ENCODE results near the gene TOR4A.

TOR4A gene

GRCh38 chr9:137273095-137273490, 4.4 kb upstream of the TOR4A start:
- no peak for DNase-seq

GRCh38 chr9:137273611-137274320, 3.8 kb upstream of the TOR4A start:
- DNase-seq = peak; percentile 77

DNA sequence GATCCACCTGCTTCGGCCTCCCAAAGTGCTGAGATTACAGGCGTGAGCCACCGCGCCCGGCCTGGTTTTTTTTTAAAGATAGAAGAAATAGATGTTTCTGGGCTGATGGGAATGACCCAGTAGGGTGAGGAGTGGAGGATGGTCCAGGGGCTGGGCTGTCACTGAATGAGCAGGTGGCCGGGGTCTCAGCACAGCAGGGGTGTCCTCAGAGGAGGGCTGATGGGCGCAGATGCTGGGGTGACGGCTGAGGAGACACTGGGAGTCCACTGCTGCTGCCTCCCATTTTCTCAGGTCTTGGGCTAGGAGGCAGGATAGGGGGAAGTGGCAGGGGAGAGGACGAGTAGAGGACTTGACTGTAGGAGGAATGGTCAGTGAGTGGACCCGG, 2.3 kb upstream of the TOR4A start:
- DNase-seq = no peak

DNA sequence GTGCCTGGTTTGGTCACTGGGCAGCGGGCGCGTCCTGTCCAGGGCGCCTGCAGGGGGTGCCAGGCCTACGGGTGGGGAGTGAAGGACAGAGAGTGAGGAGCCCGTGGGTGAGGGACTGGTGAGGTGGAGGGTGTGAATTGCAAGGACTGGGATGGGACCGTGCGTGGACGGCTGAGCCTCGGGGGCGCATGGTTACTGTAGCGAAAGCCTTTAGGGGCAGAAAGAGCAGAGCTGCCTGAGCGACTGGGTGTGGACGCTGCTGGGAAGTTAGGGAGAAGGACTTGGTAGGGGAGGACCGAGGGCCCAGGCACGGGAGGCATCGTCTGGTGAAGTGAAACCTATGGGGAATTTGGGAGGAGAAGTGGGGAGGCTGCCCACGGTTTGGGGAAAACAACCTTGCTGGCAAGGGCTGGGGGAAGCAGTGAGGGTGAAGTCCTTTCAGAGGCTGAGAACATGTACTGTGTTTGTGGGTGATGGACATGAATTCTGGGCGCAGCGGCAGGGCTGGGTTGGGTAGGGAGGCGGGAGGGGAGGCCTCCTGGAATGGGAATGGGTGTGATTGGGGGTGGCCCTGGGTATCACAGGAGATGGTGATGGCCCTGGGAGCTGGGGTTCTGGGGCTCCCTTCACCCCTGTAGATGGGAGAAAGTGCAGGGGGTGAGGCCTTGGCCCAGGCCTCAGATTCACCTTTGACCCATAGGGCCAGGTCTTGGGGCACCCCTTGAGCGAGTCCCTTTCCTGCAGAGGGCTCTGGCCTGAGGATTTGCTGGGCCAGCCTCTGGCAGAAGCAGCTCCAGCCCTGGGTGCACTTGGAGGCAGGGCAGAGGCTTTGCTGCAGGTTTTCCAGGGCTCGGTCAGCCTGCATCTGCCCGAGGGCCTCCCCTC, 1.7 kb upstream of the TOR4A start:
- no peak for DNase-seq

GRCh38 chr9:137276473-137277328, 825 bp upstream of the TOR4A start:
- DNase-seq = no peak

- no peak for DNase-seq
These were observed 655 bp downstream of the TOR4A start for GRCh38 chr9:137278061-137278701.

GRCh38 chr9:137278721-137279711, 1.5 kb downstream of the TOR4A start:
- DNase-seq = no peak

DNA sequence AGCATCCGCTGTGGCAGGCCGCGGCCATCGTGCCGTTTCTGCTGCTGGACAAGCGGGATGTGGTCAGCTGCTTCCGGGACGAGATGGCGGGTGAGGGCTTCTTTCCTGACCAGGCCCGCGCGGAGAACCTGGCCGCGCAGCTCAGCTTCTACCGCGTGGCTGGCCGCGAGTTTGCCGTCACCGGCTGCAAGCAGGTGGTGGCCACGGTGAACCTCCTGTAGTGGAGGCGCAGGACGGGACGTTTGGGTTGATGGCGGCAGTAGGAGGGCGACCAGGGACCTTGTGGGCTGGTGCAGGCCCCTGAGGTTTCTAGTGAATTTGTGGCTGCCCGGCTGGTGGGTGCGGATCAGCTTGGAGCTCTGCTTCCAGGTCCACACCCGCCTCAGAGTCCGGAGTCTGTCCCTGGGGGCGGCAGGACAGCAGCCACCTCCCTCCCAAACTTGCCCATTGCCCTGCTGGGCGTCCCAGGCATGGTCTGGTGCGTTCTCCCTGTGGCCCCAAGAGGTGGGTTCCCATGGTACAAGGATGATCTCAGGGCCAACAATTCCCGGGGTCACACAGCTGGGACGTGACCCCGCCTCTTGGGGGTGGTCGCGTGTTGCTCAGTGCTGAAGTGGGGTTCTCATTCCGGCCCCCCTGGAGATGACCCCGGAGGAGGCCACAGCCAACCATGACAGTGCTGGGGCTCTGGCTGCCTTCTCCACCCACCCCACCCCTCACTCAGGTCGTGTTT, 2.4 kb downstream of the TOR4A start:
- no peak for DNase-seq

- no peak for DNase-seq
These were observed 3.2 kb downstream of the TOR4A start for GRCh38 chr9:137280474-137281344.

DNA sequence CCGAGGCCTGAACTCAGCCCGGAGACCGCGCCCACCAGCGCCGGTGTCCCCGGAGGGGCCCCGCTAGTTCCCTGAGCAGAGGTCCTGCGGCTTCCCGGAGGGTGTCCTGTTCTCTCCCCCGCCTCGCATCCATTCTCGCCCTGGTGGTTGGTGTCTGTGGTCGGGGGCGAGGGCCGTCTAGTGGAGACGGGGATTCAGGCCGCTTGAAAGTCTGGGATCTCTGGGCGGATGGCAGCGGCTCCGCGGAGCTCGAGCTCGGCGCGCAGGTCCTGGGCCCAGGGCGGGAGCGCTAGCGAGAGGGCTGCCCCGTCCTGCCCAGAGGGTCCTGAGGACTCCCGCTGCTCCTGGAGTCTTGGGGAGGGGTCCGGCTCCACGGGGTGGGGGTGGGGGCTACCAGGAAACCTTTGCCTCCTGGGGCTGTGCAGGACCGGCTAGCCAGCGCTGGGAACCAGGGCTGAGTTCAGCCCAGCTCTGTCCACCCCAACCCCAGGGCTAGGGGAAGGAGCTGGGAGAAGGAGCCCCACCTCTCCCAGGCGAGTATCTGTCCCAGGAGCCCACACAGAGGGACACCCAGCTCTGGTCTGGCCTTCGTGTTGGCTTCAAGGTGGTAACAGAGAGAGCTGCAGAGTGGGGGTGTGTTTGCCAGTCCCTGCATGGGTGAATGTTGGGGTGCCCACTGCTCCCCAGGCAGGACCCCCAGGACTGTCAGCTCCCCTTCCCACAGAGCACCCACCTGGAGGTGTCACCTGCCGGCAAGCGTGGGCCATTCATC, 4.0 kb downstream of the TOR4A start:
- no peak for DNase-seq

- peak; percentile 86 for DNase-seq
These were observed 9.5 kb downstream of the TOR4A start for GRCh38 chr9:137286975-137287383.

DNA sequence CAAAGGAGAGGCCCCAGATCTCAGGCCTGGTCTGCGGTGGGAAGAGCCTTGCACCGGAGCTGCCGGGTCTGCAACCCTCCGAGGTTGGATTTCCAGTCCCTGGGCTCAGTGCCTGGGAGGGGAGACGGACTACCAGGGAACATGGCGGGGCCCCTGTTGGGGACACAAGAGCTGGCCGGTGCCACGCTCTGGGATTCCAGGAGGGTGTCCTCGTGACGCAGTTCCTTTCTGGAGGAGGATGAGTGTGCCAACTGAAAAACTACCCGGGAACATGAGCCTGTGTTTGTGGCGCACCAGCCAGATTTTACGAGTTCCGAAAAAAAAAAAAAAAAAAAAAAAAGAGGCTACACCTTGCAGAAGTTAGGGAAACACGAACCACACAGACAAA, 15.6 kb downstream of the TOR4A start:
- no peak for DNase-seq

GRCh38 chr9:137293482-137294090, 16.1 kb downstream of the TOR4A start:
- peak; percentile 70 for DNase-seq

DNA sequence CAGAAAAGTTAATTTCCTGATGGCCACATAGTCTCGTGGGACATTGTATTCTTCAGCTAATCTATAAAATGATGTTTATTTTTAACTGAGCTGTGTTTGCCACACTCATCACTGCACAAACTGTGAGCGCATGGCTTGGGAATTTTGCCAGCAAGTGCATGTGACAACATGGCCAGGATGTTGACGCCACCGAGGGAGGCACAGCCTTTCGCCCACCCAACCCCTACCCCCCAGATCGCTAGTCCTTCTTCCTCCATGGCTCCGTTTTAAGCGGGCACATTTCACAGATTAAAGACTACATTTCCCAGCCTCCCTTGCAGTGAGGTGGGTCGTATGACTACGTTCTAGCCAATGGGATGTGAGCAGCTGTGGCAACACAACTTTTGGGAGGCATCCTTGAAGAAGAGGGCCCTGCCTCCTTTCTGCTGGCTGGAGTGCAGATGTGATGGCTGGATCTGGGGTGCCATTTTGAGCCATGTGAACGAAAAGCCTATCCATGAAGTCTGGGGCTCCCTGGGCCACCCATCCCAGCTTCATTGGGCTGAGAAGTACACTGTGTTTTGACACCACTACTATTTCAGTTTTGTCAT, 16.7 kb downstream of the TOR4A start:
- peak; percentile 76 for DNase-seq

DNA sequence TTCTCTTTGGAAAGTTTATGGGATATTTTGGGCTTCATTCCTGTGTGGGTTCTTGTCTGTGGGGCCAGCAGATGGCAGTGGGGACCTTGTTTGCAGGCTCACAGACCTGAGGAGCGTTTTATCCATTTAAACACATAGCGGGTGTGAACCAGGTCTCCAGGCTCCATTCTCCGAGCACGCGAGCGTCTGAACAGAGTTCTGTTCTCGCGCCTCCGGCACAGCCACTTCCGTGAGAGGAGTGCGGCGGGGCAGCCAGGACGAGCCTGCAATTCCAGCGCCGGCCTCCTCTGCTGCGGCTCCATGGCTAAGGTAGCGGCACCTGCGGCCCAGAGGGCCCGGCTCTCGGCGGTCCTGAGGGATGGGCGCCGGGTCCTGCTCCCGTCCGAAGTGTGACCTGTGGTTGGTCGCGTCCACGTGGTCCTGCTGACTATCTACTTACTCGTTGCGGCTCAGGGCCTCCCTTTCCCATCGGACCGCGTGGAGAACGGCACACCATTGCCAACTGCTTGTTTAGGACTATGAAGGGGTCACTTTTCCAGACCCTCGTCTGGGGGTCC, 17.2 kb downstream of the TOR4A start:
- DNase-seq = peak; percentile 52

- peak; percentile 63 for DNase-seq
These were observed 17.8 kb downstream of the TOR4A start for GRCh38 chr9:137295238-137295811.
